A549 (cell line): ENCODE measurements around the gene HHATL. TPM values are rescaled to one million over a fixed set of nuclear protein-coding genes. Genes with fewer than 3 reads are reported as not detected.

Experiments used
- ATAC-seq, 2 experiments: fragments of 200-7000 bp in 1 of 2; fragments of >200 bp in 1 of 2; cut with Nextera tagmentation in 1 of 2; cut with Tn5 transposase in 1 of 2; 3 replicates each; pipeline versions ENCODE4 v1.8.0 to v1.9.1; 2018 to 2020; ENCODE audit warnings: mild to moderate bottlenecking in 1 of 2, moderate library complexity in 1 of 2
- CTCF ChIA-PET: fragments of 300-600 bp; sonication (Branson Sonifier 250); formaldehyde crosslinking; extraction: SDS; loops from one replicate; lab custom pipeline; 2021; ENCODE audit warnings: antibody characterized with exemption, inconsistent platforms; lab: Yijun Ruan, JAX
- POLR2A ChIA-PET: fragments of 350-600 bp; formaldehyde crosslinking; extraction: SDS; loops from one replicate; lab custom pipeline; 2021; ENCODE audit warnings: antibody characterized with exemption, inconsistent platforms; lab: Yijun Ruan, JAX
- DNase-seq, 2 experiments: peaks; one replicate each; pipeline versions ENCODE4 v3.0.0 to v3.0.0-alpha.2; 2011 to 2016; ENCODE audit warnings: low read depth in 1 of 2, low spot score in 1 of 2
- FAIRE-seq: peaks from 2 replicates; lab custom pipeline; 2011; peaks lifted over from hg19 to GRCh38; lab: Jason Lieb, UNC
- H3K27ac ChIP-seq, 2 experiments: fragments of >200 bp; sonication (Bioruptor Twin); formaldehyde crosslinking; 3 replicates each; pipeline ENCODE4 v1.5.1; 2016 to 2017
- H3K4me1 ChIP-seq: fragments of >200 bp; sonication (Bioruptor Twin); formaldehyde crosslinking; 3 replicates; pipeline ENCODE4 v1.6.1; 2016
- H3K4me2 ChIP-seq: fragments of >200 bp; sonication (Bioruptor Twin); formaldehyde crosslinking; 3 replicates; pipeline ENCODE4 v1.6.1; 2016
- H3K4me3 ChIP-seq: fragments of >200 bp; sonication (Bioruptor Twin); formaldehyde crosslinking; 3 replicates; pipeline ENCODE4 v1.5.1; 2016
- H3K9me3 ChIP-seq: fragments of >200 bp; sonication (Bioruptor Twin); formaldehyde crosslinking; 3 replicates; pipeline ENCODE4 v1.6.1; 2016
- CBX8 ChIP-seq: fragments of 200-600 bp; sonication (generic); IDR thresholded peaks from 2 replicates; pipeline ENCODE4 v1.6.1; 2016
- CEBPB ChIP-seq, 2 experiments: fragments of >200 bp in 1 of 2; sonication (Bioruptor Twin) in 1 of 2; formaldehyde crosslinking in 1 of 2; IDR thresholded peaks; 2 replicates each; pipeline ENCODE4 v1.6.1; 2012 to 2016
- CHD4 ChIP-seq: fragments of 200-600 bp; sonication (generic); IDR thresholded peaks from 2 replicates; pipeline ENCODE4 v1.6.1; 2016; ENCODE audit warnings: antibody characterized with exemption, mild to moderate bottlenecking, borderline replicate concordance
- EHMT2 ChIP-seq: fragments of 200-600 bp; sonication (generic); IDR thresholded peaks from 2 replicates; pipeline ENCODE4 v1.6.1; 2016; ENCODE audit warnings: antibody characterized with exemption, low read depth, mild to moderate bottlenecking, moderate library complexity
- FOXS1 ChIP-seq: fragments of 250-450 bp; sonication (Bioruptor Pico); IDR thresholded peaks from 2 replicates; pipeline ENCODE4 v1.5.0; 2020; ENCODE audit warnings: mild to moderate bottlenecking, moderate library complexity
- HOXB13 ChIP-seq: fragments of 250-450 bp; sonication (Bioruptor Pico); IDR thresholded peaks from 2 replicates; pipeline ENCODE4 v1.5.0; 2020; ENCODE audit warnings: low read depth, mild to moderate bottlenecking, moderate library complexity
- JUN ChIP-seq, 2 experiments: fragments of >200 bp; sonication (Bioruptor Twin); formaldehyde crosslinking; IDR thresholded peaks; 2 replicates in 1 of 2; 3 replicates in 1 of 2; pipeline ENCODE4 v1.6.1; 2016 to 2017
- JUNB ChIP-seq: fragments of >200 bp; sonication (Bioruptor Twin); formaldehyde crosslinking; IDR thresholded peaks from 2 replicates; pipeline ENCODE4 v1.6.1; 2016
- MAFK ChIP-seq: fragments of 450-650 bp; IDR thresholded peaks from 2 replicates; pipeline ENCODE4 v1.6.1; 2014; ENCODE audit not compliant: partially characterized antibody
- MYC ChIP-seq: IDR thresholded peaks from 2 replicates; pipeline ENCODE4 v1.6.1; 2012; ENCODE audit warnings: mild to moderate bottlenecking, inconsistent platforms, low read length, improper control_type of control experiment, borderline replicate concordance
- NR3C1 ChIP-seq: fragments of >200 bp; sonication (Bioruptor Twin); formaldehyde crosslinking; IDR thresholded peaks from 3 replicates; pipeline ENCODE4 v1.6.1; 2017
- POLR2A ChIP-seq: IDR thresholded peaks from 2 replicates; pipeline ENCODE4 v1.6.1; 2012; ENCODE audit warnings: mild to moderate bottlenecking, low read length
- RFX5 ChIP-seq: fragments of 450-650 bp; IDR thresholded peaks from 2 replicates; pipeline ENCODE4 v1.7.1; 2014; ENCODE audit warnings: antibody characterized with exemption, mild to moderate bottlenecking, moderate library complexity
- SMC3 ChIP-seq: fragments of >200 bp; sonication (Bioruptor Twin); formaldehyde crosslinking; IDR thresholded peaks from 3 replicates; pipeline ENCODE4 v1.6.1; 2018; ENCODE audit warnings: inconsistent platforms
- SREBF2 ChIP-seq: fragments of 450-650 bp; IDR thresholded peaks from 2 replicates; pipeline ENCODE4 v1.6.1; 2014; ENCODE audit warnings: mild to moderate bottlenecking, moderate library complexity
- ZSCAN20 ChIP-seq: fragments of 250-450 bp; sonication (Bioruptor Pico); IDR thresholded peaks from 2 replicates; pipeline ENCODE4 v1.8.0; 2022; ENCODE audit warnings: mild to moderate bottlenecking, moderate library complexity
- WGBS: methylation state at CpG from one replicate; pipeline ENCODE4 v1.1.6; 2017; ENCODE audit errors: missing lambda C conversion rate; 5-methylcytosine and 5-hydroxymethylcytosine counted together
- polyA plus RNA-seq, 4 experiments: library from polyadenylated mRNA; depleted of rRNA in 3 of 4; stranded (reverse); fragments of >200 nt; fragmentation: RNase III in 1 of 4; extraction: RNeasy Plus Mini Kit Qiagen cat#74134 plus additional on column Dnase treatment in 1 of 4; gene quantifications; 2 replicates in 3 of 4; 3 replicates in 1 of 4; pipeline ENCODE4 v1.2.3, GENCODE V29; 2011 to 2017
- TF ChIP-seq, protein P1 (sequence below): fragments of >200 bp; sonication (Bioruptor Twin); formaldehyde crosslinking; IDR thresholded peaks from 2 replicates; pipeline ENCODE4 v1.6.1; 2016
- TF ChIP-seq, protein P2 (sequence below): fragments of 250-450 bp; sonication (Bioruptor Pico); IDR thresholded peaks from 2 replicates; pipeline ENCODE4 v1.5.0; 2021; ENCODE audit warnings: mild to moderate bottlenecking, moderate library complexity, borderline replicate concordance
- TF ChIP-seq, protein P3 (sequence below): fragments of >200 bp; sonication (Bioruptor Twin); formaldehyde crosslinking; IDR thresholded peaks from 3 replicates; pipeline ENCODE4 v1.6.1; 2016
- TF ChIP-seq, protein P4 (sequence below): fragments of 250-450 bp; sonication (Bioruptor Pico); IDR thresholded peaks from 2 replicates; pipeline ENCODE4 v1.5.0; 2020; ENCODE audit warnings: low read depth, mild to moderate bottlenecking, moderate library complexity
- TF ChIP-seq, protein P5 (sequence below): fragments of 150-350 bp; IDR thresholded peaks from 2 replicates; pipeline ENCODE4 v1.6.1; 2014; ENCODE audit warnings: low read depth, mild to moderate bottlenecking, low read length
- TF ChIP-seq, protein P6 (sequence below): IDR thresholded peaks from 2 replicates; pipeline ENCODE4 v1.6.1; 2012
- TF ChIP-seq, protein P7 (sequence below): IDR thresholded peaks from 2 replicates; pipeline ENCODE4 v1.6.1; 2012

The HHATL gene
- polyA plus RNA-seq, 2 of the 4 experiments (the other 2 are of a cell fraction): not detected

DNA sequence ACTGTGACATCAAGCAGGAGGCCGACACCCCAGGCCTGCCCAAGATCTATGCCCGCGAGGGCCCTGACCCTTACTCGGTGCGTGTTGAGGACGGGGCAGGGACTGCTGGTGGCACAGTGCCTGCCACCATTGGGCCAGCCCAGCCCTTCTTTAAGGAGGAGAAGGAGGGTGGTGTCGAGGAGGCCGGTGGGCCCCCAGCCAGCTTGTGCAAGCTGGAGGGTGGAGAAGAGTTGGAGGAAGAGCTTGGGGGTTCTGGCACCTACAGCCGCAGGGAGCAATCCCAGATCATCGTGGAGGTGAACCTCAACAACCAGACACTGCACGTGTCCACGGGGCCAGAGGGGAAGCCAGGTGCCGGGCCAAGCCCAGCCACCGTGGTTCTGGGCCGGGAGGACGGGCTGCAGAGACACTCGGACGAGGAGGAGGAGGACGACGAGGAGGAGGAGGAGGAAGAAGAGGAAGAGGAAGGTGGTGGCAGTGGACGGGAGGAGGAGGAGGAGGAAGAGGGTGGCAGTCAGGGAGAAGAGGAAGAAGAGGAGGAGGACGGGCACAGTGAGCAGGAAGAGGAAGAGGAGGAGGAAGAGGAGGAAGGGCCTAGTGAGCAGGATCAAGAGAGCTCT is 43.7 kb downstream of the HHATL start:
- Histone ChIP-seq H3K4me3 (no peak overlapping the region), H3K4me2 (no peak overlapping the region)
- DNase-seq: no peak
- TF ChIP-seq, protein P1, sequence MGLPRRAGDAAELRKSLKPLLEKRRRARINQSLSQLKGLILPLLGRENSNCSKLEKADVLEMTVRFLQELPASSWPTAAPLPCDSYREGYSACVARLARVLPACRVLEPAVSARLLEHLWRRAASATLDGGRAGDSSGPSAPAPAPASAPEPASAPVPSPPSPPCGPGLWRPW: no peak
- TF ChIP-seq EHMT2 (no peak), MAFK (no peak), CEBPB (IDR thresholded peaks at IDR 0.05) (no peak), MYC (no peak), NR3C1 (no peak), FOXS1 (CRISPR knock-in tag) (no peak), JUNB (no peak)
- TF ChIP-seq, protein P2, sequence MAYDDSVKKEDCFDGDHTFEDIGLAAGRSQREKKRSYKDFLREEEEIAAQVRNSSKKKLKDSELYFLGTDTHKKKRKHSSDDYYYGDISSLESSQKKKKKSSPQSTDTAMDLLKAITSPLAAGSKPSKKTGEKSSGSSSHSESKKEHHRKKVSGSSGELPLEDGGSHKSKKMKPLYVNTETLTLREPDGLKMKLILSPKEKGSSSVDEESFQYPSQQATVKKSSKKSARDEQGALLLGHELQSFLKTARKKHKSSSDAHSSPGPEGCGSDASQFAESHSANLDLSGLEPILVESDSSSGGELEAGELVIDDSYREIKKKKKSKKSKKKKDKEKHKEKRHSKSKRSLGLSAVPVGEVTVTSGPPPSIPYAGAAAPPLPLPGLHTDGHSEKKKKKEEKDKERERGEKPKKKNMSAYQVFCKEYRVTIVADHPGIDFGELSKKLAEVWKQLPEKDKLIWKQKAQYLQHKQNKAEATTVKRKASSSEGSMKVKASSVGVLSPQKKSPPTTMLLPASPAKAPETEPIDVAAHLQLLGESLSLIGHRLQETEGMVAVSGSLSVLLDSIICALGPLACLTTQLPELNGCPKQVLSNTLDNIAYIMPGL (CRISPR knock-in tag): no peak
- TF ChIP-seq, protein P3, sequence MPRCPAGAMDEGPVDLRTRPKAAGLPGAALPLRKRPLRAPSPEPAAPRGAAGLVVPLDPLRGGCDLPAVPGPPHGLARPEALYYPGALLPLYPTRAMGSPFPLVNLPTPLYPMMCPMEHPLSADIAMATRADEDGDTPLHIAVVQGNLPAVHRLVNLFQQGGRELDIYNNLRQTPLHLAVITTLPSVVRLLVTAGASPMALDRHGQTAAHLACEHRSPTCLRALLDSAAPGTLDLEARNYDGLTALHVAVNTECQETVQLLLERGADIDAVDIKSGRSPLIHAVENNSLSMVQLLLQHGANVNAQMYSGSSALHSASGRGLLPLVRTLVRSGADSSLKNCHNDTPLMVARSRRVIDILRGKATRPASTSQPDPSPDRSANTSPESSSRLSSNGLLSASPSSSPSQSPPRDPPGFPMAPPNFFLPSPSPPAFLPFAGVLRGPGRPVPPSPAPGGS: no peak
- TF ChIP-seq, protein P4, sequence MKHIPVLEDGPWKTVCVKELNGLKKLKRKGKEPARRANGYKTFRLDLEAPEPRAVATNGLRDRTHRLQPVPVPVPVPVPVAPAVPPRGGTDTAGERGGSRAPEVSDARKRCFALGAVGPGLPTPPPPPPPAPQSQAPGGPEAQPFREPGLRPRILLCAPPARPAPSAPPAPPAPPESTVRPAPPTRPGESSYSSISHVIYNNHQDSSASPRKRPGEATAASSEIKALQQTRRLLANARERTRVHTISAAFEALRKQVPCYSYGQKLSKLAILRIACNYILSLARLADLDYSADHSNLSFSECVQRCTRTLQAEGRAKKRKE (CRISPR knock-in tag): no peak
- TF ChIP-seq, protein P5, sequence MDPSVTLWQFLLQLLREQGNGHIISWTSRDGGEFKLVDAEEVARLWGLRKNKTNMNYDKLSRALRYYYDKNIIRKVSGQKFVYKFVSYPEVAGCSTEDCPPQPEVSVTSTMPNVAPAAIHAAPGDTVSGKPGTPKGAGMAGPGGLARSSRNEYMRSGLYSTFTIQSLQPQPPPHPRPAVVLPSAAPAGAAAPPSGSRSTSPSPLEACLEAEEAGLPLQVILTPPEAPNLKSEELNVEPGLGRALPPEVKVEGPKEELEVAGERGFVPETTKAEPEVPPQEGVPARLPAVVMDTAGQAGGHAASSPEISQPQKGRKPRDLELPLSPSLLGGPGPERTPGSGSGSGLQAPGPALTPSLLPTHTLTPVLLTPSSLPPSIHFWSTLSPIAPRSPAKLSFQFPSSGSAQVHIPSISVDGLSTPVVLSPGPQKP: no peak
- TF ChIP-seq, protein P6, sequence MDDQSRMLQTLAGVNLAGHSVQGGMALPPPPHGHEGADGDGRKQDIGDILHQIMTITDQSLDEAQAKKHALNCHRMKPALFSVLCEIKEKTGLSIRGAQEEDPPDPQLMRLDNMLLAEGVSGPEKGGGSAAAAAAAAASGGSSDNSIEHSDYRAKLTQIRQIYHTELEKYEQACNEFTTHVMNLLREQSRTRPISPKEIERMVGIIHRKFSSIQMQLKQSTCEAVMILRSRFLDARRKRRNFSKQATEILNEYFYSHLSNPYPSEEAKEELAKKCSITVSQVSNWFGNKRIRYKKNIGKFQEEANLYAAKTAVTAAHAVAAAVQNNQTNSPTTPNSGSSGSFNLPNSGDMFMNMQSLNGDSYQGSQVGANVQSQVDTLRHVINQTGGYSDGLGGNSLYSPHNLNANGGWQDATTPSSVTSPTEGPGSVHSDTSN: no peak
- TF ChIP-seq, all 56 proteins: peak for 0
- Histone ChIP-seq H3K4me1 (peaks cover 10% of the 10 kb centered on the region; the same call in 2 of the 3 replicates), H3K9me3 (no peaks in the 10 kb centered on the region), H3K27ac (no peak overlapping the region)
- 88% methylated on average over 12 of the region's 22 CpGs for WGBS
- ChIA-PET POLR2A (no interaction called here), CTCF (interaction anchor here (1.1 kb wide), 1 partner anchor 75 kb away, joined by 4 read pairs; no protein-coding TSS in a partner anchor)
- ATAC-seq (no peak), FAIRE-seq (no peak)

DNA sequence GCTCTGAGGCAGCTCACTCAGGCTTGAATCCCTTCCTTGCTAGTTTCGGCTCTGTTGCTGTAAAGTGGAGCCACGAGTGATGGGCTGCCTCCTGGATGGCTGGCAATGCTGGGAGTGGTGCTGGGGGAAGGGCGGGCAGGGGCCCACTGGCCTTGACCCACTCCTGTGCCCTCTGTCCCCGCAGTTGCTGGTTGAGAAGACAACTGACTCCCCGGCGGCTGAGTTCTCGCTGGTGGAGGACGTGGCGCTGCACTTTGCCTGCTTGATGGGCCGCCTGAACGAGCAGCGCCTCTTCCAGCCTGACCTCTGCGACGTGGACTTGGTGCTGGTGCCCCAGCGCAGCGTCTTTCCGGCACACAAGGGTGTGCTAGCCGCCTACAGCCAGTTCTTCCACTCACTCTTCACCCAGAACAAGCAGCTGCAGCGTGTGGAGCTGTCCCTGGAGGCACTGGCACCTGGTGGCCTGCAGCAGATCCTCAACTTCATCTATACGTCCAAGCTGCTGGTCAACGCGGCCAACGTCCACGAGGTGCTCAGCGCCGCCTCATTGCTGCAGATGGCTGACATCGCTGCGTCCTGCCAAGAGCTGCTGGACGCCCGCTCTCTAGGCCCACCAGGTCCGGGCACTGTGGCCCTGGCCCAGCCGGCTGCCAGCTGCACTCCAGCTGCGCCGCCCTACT is 44.4 kb downstream of the HHATL start:
- Histone ChIP-seq H3K9me3 (no peaks in the 10 kb centered on the region), H3K27ac (no peak overlapping the region), H3K4me2 (no peak overlapping the region), H3K4me1 (peaks cover 12% of the 10 kb centered on the region; the same call in 2 of the 3 replicates), H3K4me3 (no peak overlapping the region)
- DNase-seq (no peak), FAIRE-seq (no peak), ATAC-seq (no peak)
- 93% methylated on average over 17 of the region's 34 CpGs for WGBS
- POLR2A ChIA-PET: no interaction called here
- TF ChIP-seq RFX5: no peak
- no peak for TF ChIP-seq JUN (IDR thresholded peaks at IDR 0.05)
- TF ChIP-seq ZSCAN20 (CRISPR knock-in tag): no peak
- no peak for TF ChIP-seq SMC3
- TF ChIP-seq MYC: no peak
- no peak for TF ChIP-seq SREBF2
- TF ChIP-seq CHD4: no peak
- no peak for TF ChIP-seq CBX8
- no peak for TF ChIP-seq NR3C1
- TF ChIP-seq, protein P4 (CRISPR knock-in tag): no peak
- TF ChIP-seq POLR2A: no peak
- TF ChIP-seq, protein P7, sequence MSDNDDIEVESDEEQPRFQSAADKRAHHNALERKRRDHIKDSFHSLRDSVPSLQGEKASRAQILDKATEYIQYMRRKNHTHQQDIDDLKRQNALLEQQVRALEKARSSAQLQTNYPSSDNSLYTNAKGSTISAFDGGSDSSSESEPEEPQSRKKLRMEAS: no peak
- no peak for TF ChIP-seq HOXB13 (CRISPR knock-in tag)
- CTCF ChIA-PET: no interaction called here
